Measurements from ENCODE around the gene STOM. TPM values are rescaled to one million over a fixed set of nuclear protein-coding genes. Genes with fewer than 3 reads are reported as not detected.

The STOM gene
- total RNA-seq, 1 experiment from 2014 or later, result 22.4 TPM

DNA sequence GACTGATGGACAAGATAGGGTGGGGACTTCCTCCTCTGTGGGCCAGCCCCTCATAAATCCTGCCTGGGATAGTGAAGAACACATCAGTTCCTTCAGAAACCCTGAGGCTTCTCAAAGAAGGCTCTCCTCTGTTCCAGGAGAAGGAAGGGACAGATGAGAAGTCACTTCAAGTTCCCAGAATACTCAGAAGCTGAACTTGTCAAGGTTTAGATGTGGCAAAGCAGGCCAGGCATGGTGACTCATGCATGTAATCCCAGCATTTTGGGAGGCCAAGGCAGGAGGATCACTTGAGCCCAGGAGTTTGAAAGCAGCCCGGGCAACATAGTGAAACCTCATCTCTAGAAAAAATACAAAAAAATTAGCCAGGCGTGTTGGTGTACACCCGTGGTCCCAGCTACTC lies 38.5 kb downstream of the STOM start (continued):
- TF ChIP-seq SIN3A (IDR thresholded peaks at IDR 0.05; ENCODE audit: low read depth), result no peak
- no peak for TF ChIP-seq EZH2phosphoT487 (IDR thresholded peaks at IDR 0.05; ENCODE audit: borderline replicate concordance)
- no peak for TF ChIP-seq MAX (IDR thresholded peaks at IDR 0.05)
- no peak for TF ChIP-seq ZFX (IDR thresholded peaks at IDR 0.05)
- no peak for TF ChIP-seq POLR2AphosphoS5 (IDR thresholded peaks at IDR 0.05; ENCODE audit: low read depth, low read length)
- TF ChIP-seq, protein P1, sequence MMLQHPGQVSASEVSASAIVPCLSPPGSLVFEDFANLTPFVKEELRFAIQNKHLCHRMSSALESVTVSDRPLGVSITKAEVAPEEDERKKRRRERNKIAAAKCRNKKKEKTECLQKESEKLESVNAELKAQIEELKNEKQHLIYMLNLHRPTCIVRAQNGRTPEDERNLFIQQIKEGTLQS (IDR thresholded peaks at IDR 0.05), result no peak
- TF ChIP-seq POLR2A (IDR thresholded peaks at IDR 0.05; ENCODE audit: borderline replicate concordance, extremely low read depth, insufficient read depth, insufficient read length), result no peak

- RAD21 ChIA-PET (ENCODE audit: low non-redundant PET in 1 of 2, low total read pairs in 2 of 2, uncharacterized antibody in 2 of 2, unreplicated experiment in 2 of 2), result no interaction called here
- DNase-seq (ENCODE audit: low read depth, low spot score) (no peak), ATAC-seq (no peak)
- no peak overlapping the region for H3K4me3 ChIP-seq (replicated peaks in 1 of 2; ENCODE audit: low read depth in 1 of 2, low read length in 2 of 2)
- CTCF ChIA-PET, result interaction anchor here (0.6 kb wide), 1 partner anchor 112 kb away, joined by 3 read pairs; no protein-coding TSS in a partner anchor
- H3K4me1 ChIP-seq (ENCODE audit: control insufficient read depth in 1 of 2, insufficient read depth in 2 of 2, low read length in 2 of 2), result peaks cover 0 to 8% of the 10 kb centered on the region in 2 experiments; a peak in 1 of 4 replicates
- no peak overlapping the region for H3K4me2 ChIP-seq (ENCODE audit: low read length)
- no peak overlapping the region for H3K27ac ChIP-seq (ENCODE audit: low read depth, low read length)
- H3K27me3 ChIP-seq (ENCODE audit: insufficient read depth, low read length), result no peaks in the 10 kb centered on the region
- H3K9ac ChIP-seq (ENCODE audit: low read length), result no peak overlapping the region
- H3K79me2 ChIP-seq (ENCODE audit: insufficient read depth, low read length), result no peaks in the 10 kb centered on the region
- H4K20me1 ChIP-seq (ENCODE audit: insufficient read depth), result no peaks in the 10 kb centered on the region
- no peaks in the 10 kb centered on the region for H3K9me2 ChIP-seq (ENCODE audit: insufficient read depth)
- no peak overlapping the region for H2AFZ ChIP-seq (ENCODE audit: low read depth, low read length, poor library complexity, severe bottlenecking)
- intact Hi-C loops (cut with micrococcal nuclease), result no loop called here
- no peak for TF ChIP-seq TCF7L2 (IDR thresholded peaks at IDR 0.05; ENCODE audit: borderline replicate concordance, extremely low read depth, insufficient read depth, insufficient read length)
- no peak for TF ChIP-seq CBX3 (IDR thresholded peaks at IDR 0.05; ENCODE audit: low read depth)
- H3K9me3 ChIP-seq (ENCODE audit: control insufficient read depth in 1 of 2, insufficient read depth in 1 of 2, low read depth in 1 of 2, low read length in 2 of 2), result no peaks in the 10 kb centered on the region
- POLR2A ChIA-PET, result no interaction called here
- H3K36me3 ChIP-seq (ENCODE audit: control insufficient read depth in 1 of 2, insufficient read depth in 2 of 2, low read length in 2 of 2), result peaks cover 10 to 12% of the 10 kb centered on the region in 2 experiments; a peak in 3 of 4 replicates
- no TSS peak for BruUV-seq (replicated peaks)
These were observed 41.0 kb downstream of the STOM start for GRCh38 chr9:121328876-121329681.

All from HCT116 (cell line).